Activated naive CD4-positive, alpha-beta T cell treated with anti-CD3 and anti-CD28 coated beads for 36 hours (primary cell): ENCODE measurements around the gene NTNG1. TPM values are rescaled to one million over a fixed set of nuclear protein-coding genes. Genes with fewer than 3 reads are reported as not detected.

Source experiments
- CTCF ChIA-PET: fragments of 350-600 bp; sonication (Branson Sonifier 250); formaldehyde crosslinking; loops from one replicate; lab custom pipeline; 2021; ENCODE audit warnings: antibody characterized with exemption; lab: Charles Lee
- DNase-seq: peaks from one replicate; pipeline ENCODE4 v3.0.0-alpha.2; 2020
- H3K27ac Mint-ChIP-seq: one replicate; pipeline ENCODE4 v1.8.0; 2021; ENCODE audit warnings: mild to moderate bottlenecking, mixed read lengths
- H3K27me3 Mint-ChIP-seq: one replicate; pipeline ENCODE4 v1.8.0; 2021; ENCODE audit warnings: low read depth, mixed read lengths
- H3K36me3 Mint-ChIP-seq: one replicate; pipeline ENCODE4 v1.8.0; 2021; ENCODE audit warnings: low read depth, mixed read lengths
- H3K4me1 Mint-ChIP-seq: one replicate; pipeline ENCODE4 v1.8.0; 2021; ENCODE audit warnings: low read depth, mixed read lengths
- H3K4me3 Mint-ChIP-seq: one replicate; pipeline ENCODE4 v1.8.0; 2021; ENCODE audit warnings: mild to moderate bottlenecking, moderate library complexity, mixed read lengths
- H3K9me3 Mint-ChIP-seq: one replicate; pipeline ENCODE4 v1.8.0; 2021; ENCODE audit warnings: mixed read lengths
- intact Hi-C: fragments of 100-400 bp; cut with micrococcal nuclease; formaldehyde crosslinking; loops from one replicate; pipeline ENCODE4 v1.15.1; 2023
- total RNA-seq, 2 experiments: library from RNA; stranded (reverse); gene quantifications; one replicate each; pipeline ENCODE4 v1.2.3, GENCODE V29; 2021

The NTNG1 gene
- total RNA-seq, 2 experiments from 2014 or later: not detected

- Mint-ChIP-seq H3K9me3 (no peaks in the 10 kb centered on the region), H3K4me1 (no peaks in the 10 kb centered on the region), H3K4me3 (no peak overlapping the region), H3K36me3 (no peaks in the 10 kb centered on the region), H3K27me3 (peaks cover 9% of the 10 kb centered on the region), H3K27ac (no peak overlapping the region)
- CTCF ChIA-PET: no interaction called here
- intact Hi-C loops: no loop called here
- no peak for DNase-seq
Observed at GRCh38 chr1:107413546-107413945, 272.7 kb downstream of the NTNG1 start.

- no peak overlapping the region for H3K27ac Mint-ChIP-seq
- no peaks in the 10 kb centered on the region for H3K9me3 Mint-ChIP-seq
- no peak for DNase-seq
- CTCF ChIA-PET: no interaction called here
- H3K4me3 Mint-ChIP-seq: no peak overlapping the region
- H3K27me3 Mint-ChIP-seq: peaks cover 9% of the 10 kb centered on the region
- H3K36me3 Mint-ChIP-seq: no peaks in the 10 kb centered on the region
- H3K4me1 Mint-ChIP-seq: no peaks in the 10 kb centered on the region
- intact Hi-C loops: no loop called here
Observed at GRCh38 chr1:107413951-107414350, 273.1 kb downstream of the NTNG1 start.

- H3K27me3 Mint-ChIP-seq: peaks cover 9% of the 10 kb centered on the region
- CTCF ChIA-PET: no interaction called here
- H3K36me3 Mint-ChIP-seq: no peaks in the 10 kb centered on the region
- H3K4me3 Mint-ChIP-seq: no peak overlapping the region
- H3K27ac Mint-ChIP-seq: no peak overlapping the region
- no peaks in the 10 kb centered on the region for H3K4me1 Mint-ChIP-seq
- no peaks in the 10 kb centered on the region for H3K9me3 Mint-ChIP-seq
- intact Hi-C loops: no loop called here
- DNase-seq: no peak
Observed at GRCh38 chr1:107414550-107414949, 273.7 kb downstream of the NTNG1 start.

GRCh38 chr1:107415241-107415640, 274.4 kb downstream of the NTNG1 start:
- CTCF ChIA-PET: interaction anchor here (0.6 kb wide), 1 partner anchor 436 kb away, joined by 5 read pairs; no protein-coding TSS in a partner anchor
- no peaks in the 10 kb centered on the region for H3K36me3 Mint-ChIP-seq
- H3K4me1 Mint-ChIP-seq: no peaks in the 10 kb centered on the region
- no peaks in the 10 kb centered on the region for H3K9me3 Mint-ChIP-seq
- no peak overlapping the region for H3K27ac Mint-ChIP-seq
- H3K27me3 Mint-ChIP-seq: peaks cover 9% of the 10 kb centered on the region
- no peak overlapping the region for H3K4me3 Mint-ChIP-seq
- intact Hi-C loops: no loop called here
- no peak for DNase-seq

- no peak for DNase-seq
- Mint-ChIP-seq H3K4me3 (no peak overlapping the region), H3K9me3 (no peaks in the 10 kb centered on the region), H3K27ac (no peak overlapping the region), H3K4me1 (no peaks in the 10 kb centered on the region), H3K36me3 (no peaks in the 10 kb centered on the region), H3K27me3 (peaks cover 8% of the 10 kb centered on the region)
- CTCF ChIA-PET: no interaction called here
- intact Hi-C loops: no loop called here
Observed at GRCh38 chr1:107419003-107419402, 278.2 kb downstream of the NTNG1 start.

- H3K9me3 Mint-ChIP-seq: no peaks in the 10 kb centered on the region
- no peaks in the 10 kb centered on the region for H3K36me3 Mint-ChIP-seq
- H3K27ac Mint-ChIP-seq: no peak overlapping the region
- no peak for DNase-seq
- intact Hi-C loops: no loop called here
- CTCF ChIA-PET: no interaction called here
- H3K4me1 Mint-ChIP-seq: no peaks in the 10 kb centered on the region
- H3K27me3 Mint-ChIP-seq: peaks cover 7% of the 10 kb centered on the region
- no peak overlapping the region for H3K4me3 Mint-ChIP-seq
Observed at GRCh38 chr1:107422901-107423300, 282.1 kb downstream of the NTNG1 start.

GRCh38 chr1:107430540-107431228, 289.8 kb downstream of the NTNG1 start:
- Mint-ChIP-seq H3K36me3 (no peaks in the 10 kb centered on the region), H3K27ac (no peak overlapping the region), H3K4me3 (no peak overlapping the region), H3K4me1 (no peaks in the 10 kb centered on the region), H3K9me3 (no peaks in the 10 kb centered on the region), H3K27me3 (peaks cover 7% of the 10 kb centered on the region)
- intact Hi-C loops: loop anchor here (1.0 kb wide), 3 partner anchors 99 to 695 kb away; no protein-coding TSS in a partner anchor
- DNase-seq: peak; percentile 28
- CTCF ChIA-PET: interaction anchor here (0.6 to 2.7 kb wide), 4 partner anchors 11 to 696 kb away, joined by 3 to 17 read pairs (median 3); no protein-coding TSS in a partner anchor

GRCh38 chr1:107432108-107432507, 291.3 kb downstream of the NTNG1 start:
- DNase-seq: no peak
- Mint-ChIP-seq H3K27ac (no peak overlapping the region), H3K36me3 (no peaks in the 10 kb centered on the region), H3K9me3 (no peaks in the 10 kb centered on the region), H3K4me3 (no peak overlapping the region), H3K27me3 (peaks cover 5% of the 10 kb centered on the region), H3K4me1 (no peaks in the 10 kb centered on the region)
- CTCF ChIA-PET: interaction anchor here (1.3 to 2.7 kb wide), 2 partner anchors 98 to 316 kb away, joined by 3 to 17 read pairs; no protein-coding TSS in a partner anchor
- intact Hi-C loops: no loop called here

GRCh38 chr1:107433068-107433467, 292.2 kb downstream of the NTNG1 start:
- Mint-ChIP-seq H3K4me3 (no peak overlapping the region), H3K27me3 (peaks cover 4% of the 10 kb centered on the region), H3K36me3 (no peaks in the 10 kb centered on the region), H3K9me3 (no peaks in the 10 kb centered on the region), H3K27ac (no peak overlapping the region), H3K4me1 (no peaks in the 10 kb centered on the region)
- intact Hi-C loops: no loop called here
- CTCF ChIA-PET: no interaction called here
- no peak for DNase-seq

GRCh38 chr1:107433635-107434360, 293.0 kb downstream of the NTNG1 start:
- Mint-ChIP-seq H3K27me3 (peaks cover 4% of the 10 kb centered on the region), H3K4me3 (no peak overlapping the region), H3K4me1 (no peaks in the 10 kb centered on the region), H3K27ac (no peak overlapping the region), H3K36me3 (no peaks in the 10 kb centered on the region), H3K9me3 (no peaks in the 10 kb centered on the region)
- CTCF ChIA-PET: no interaction called here
- intact Hi-C loops: no loop called here
- no peak for DNase-seq

GRCh38 chr1:107434361-107434693, 293.5 kb downstream of the NTNG1 start:
- Mint-ChIP-seq H3K4me1 (no peaks in the 10 kb centered on the region), H3K36me3 (no peaks in the 10 kb centered on the region), H3K9me3 (no peaks in the 10 kb centered on the region), H3K27me3 (peaks cover 4% of the 10 kb centered on the region), H3K27ac (no peak overlapping the region), H3K4me3 (no peak overlapping the region)
- CTCF ChIA-PET: no interaction called here
- intact Hi-C loops: no loop called here
- no peak for DNase-seq

- peaks cover 8% of the 10 kb centered on the region for H3K27me3 Mint-ChIP-seq
- intact Hi-C loops: no loop called here
- no peaks in the 10 kb centered on the region for H3K36me3 Mint-ChIP-seq
- no peak for DNase-seq
- H3K9me3 Mint-ChIP-seq: no peaks in the 10 kb centered on the region
- CTCF ChIA-PET: no interaction called here
- no peak overlapping the region for H3K27ac Mint-ChIP-seq
- H3K4me3 Mint-ChIP-seq: no peak overlapping the region
- H3K4me1 Mint-ChIP-seq: no peaks in the 10 kb centered on the region
Observed at GRCh38 chr1:107436552-107437241, 295.9 kb downstream of the NTNG1 start.
